Upper lobe of left lung (tissue), 6 donors: ENCODE measurements around the gene BCL7A. TPM values are rescaled to one million over a fixed set of nuclear protein-coding genes. Genes with fewer than 3 reads are reported as not detected.

Experiments
- ATAC-seq, 2 donors: fragments of 200-7000 bp; cut with Tn5 transposase; one replicate each; pipeline ENCODE4 v1.9.1; 2022; ENCODE audit warnings: mild to moderate bottlenecking in 2 of 2, moderate library complexity in 2 of 2; ENCODE audit not compliant: low FRiP score in 2 of 2
- DNase-seq, 2 donors: peaks; one replicate each; pipeline ENCODE4 v3.0.0-alpha.2; 2019 to 2020
- H3K27ac ChIP-seq, 4 donors: fragments of 200-600 bp; sonication (generic); one replicate each; pipeline ENCODE4 v1.5.1; 2016 to 2019
- H3K27me3 ChIP-seq, 4 donors: fragments of 200-600 bp; sonication (generic); one replicate each; pipeline ENCODE4 v1.5.1; 2017 to 2019
- H3K36me3 ChIP-seq, 4 donors: fragments of 200-600 bp; sonication (generic); one replicate each; pipeline ENCODE4 v1.5.1; 2016 to 2019
- H3K4me1 ChIP-seq, 4 donors: fragments of 200-600 bp; sonication (generic); one replicate each; pipeline ENCODE4 v1.5.1; 2018 to 2019
- H3K4me3 ChIP-seq, 4 donors: fragments of 200-600 bp; sonication (generic); one replicate each; pipeline ENCODE4 v1.5.1; 2017 to 2019; ENCODE audit warnings: mild to moderate bottlenecking in 2 of 4, moderate library complexity in 1 of 4
- H3K9me3 ChIP-seq, 4 donors: fragments of 200-600 bp; sonication (generic); one replicate each; pipeline ENCODE4 v1.5.1; 2018 to 2019
- CTCF ChIP-seq, 6 experiments: fragments of 450-650 bp in 4 of 6; fragments of 200-600 bp in 2 of 6; sonication (generic) in 2 of 6; IDR thresholded peaks; one replicate each; pipeline ENCODE4 v1.5.1; 2016 to 2019; ENCODE audit warnings: antibody characterized with exemption in 6 of 6
- EP300 ChIP-seq, 4 donors: sonication (generic); formaldehyde crosslinking; IDR thresholded peaks; one replicate each; pipeline ENCODE4 v1.5.1; 2017; ENCODE audit warnings: antibody characterized with exemption in 4 of 4, control low read depth in 2 of 4
- POLR2A ChIP-seq, 4 donors: fragments of 450-650 bp; IDR thresholded peaks; one replicate each; pipeline ENCODE4 v1.5.1; 2016 to 2017; ENCODE audit warnings: antibody characterized with exemption in 4 of 4, mild to moderate bottlenecking in 2 of 4
- POLR2AphosphoS5 ChIP-seq, 2 donors: sonication (generic); formaldehyde crosslinking; IDR thresholded peaks; one replicate each; pipeline ENCODE4 v1.5.1; 2017; ENCODE audit warnings: antibody characterized with exemption in 2 of 2
- WGBS, 2 donors: methylation state at CpG; one replicate each; pipeline ENCODE4 v1.1.5; 2017 to 2018; 5-methylcytosine and 5-hydroxymethylcytosine counted together
- total RNA-seq, 6 donors: library from RNA; depleted of rRNA in 4 of 6; stranded (reverse); fragments of >200 nt in 4 of 6; gene quantifications; one replicate each; pipeline versions ENCODE4 v1.1.0 to v1.2.1, GENCODE V29; 2016 to 2021
- donor health status: DM: no; HTN: no; CAD: no; lungs with moderate emphysema.
- donor health status: DM: no; HTN: yes; CAD: no; lungs with severe emphysema.

The BCL7A gene
- total RNA-seq, 6 donors from 2014 or later, result 4.9 to 14.6 (median 12.7) TPM

DNA sequence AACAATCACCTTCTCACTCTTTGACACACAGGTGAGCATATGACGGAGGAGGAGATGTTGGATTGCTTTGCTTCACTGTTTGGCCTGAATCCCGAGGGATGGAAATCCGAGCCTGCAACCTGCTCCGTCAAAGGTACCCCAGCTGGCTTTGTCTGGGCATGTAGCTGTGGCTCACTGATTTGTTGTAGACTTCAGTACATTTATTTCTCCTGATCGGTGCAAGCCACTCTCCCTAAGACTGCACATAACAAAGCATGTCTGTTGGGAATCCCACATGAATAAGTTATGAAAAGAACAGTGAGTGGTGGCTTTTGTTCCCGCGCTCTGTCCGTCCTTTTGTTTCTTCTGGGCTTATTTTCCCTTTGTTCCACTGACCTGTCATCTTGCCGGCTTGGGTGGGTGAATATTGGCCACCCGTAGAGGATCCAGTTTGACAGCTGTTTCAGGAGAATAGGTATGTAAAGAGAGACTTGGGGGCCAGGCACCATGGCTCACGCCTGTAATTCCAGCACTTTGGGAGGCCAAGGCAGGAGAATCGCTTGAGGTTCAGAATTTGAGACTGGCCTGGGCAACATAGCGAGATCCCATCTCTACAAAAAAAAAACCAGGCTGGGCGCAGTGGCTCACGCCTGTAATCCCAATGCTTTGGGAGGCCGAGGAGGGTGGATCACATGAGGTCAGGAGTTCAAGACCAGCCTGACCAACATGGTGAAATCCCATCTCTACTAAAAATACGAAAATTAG lies 20.0 kb upstream of the BCL7A start:
- DNase-seq, result no peak
- no peak overlapping the region for H3K4me3 ChIP-seq
- no peaks in the 10 kb centered on the region for H3K9me3 ChIP-seq
- no peak overlapping the region for H3K27ac ChIP-seq
- 91% methylated on average over 17 of the region's 17 CpGs for WGBS, 2 donors
- H3K4me1 ChIP-seq, result peaks cover 0 to 6% (median 6%) of the 10 kb centered on the region in 4 donors
- TF ChIP-seq CTCF (IDR thresholded peaks at IDR 0.05), result no peak
- TF ChIP-seq POLR2AphosphoS5 (IDR thresholded peaks at IDR 0.05), result no peak
- no peak for TF ChIP-seq EP300 (IDR thresholded peaks at IDR 0.05)
- no peak for TF ChIP-seq POLR2A (IDR thresholded peaks at IDR 0.05)
- ATAC-seq, result no peak
- H3K27me3 ChIP-seq, result no peaks in the 10 kb centered on the region
- no peaks in the 10 kb centered on the region for H3K36me3 ChIP-seq

DNA sequence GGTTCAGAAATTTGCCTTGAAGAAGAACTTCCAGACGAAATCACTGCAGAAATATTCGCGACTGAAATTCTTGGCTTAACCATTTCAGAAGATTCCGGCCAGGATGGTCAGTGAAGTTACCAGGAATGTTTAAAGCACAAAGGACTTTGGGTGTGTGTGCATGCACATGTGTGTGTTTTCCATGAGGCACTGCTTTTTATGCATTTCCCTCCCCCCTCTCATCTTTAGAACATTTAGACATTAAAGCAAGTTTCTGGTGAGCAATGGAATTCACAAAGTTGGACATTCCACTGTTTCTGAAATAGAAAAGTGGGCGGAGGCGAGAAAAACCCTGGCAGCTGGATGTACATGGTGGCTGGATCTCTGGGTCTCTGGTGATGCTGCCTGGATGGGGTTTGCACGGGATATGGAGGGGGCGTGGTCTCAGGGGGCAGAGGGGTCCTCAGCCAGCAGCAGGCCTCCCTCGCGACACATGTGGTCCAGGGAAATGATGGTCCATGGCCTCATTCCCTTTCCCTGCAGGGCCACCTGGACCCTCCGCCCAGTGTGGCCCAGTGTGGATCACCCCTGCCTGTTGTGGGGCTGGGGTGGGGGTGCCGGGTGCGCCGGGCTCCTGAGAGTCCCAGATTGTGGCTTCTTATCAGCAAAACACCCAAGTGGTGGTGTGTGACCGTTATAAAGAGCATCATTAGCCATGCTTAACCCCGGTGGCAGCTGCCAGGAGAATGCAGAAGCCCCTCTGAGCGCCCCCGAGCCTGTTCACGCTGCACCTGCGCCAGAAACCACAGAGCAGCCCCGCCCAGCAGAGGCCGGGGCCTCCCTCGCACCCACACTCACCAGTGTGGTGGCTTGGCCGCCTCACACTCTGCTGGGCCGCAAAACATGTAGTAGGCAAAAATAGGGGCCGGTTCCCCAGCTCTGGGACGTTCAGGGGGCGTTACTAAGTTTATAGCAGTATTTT lies 17.8 kb upstream of the BCL7A start:
- no peak overlapping the region for H3K4me3 ChIP-seq
- peak in 1 of 2 donors; percentile 67 for DNase-seq
- no peaks in the 10 kb centered on the region for H3K9me3 ChIP-seq
- TF ChIP-seq POLR2AphosphoS5 (IDR thresholded peaks at IDR 0.05) (no peak), CTCF (IDR thresholded peaks at IDR 0.05) (no peak), EP300 (IDR thresholded peaks at IDR 0.05) (no peak), POLR2A (IDR thresholded peaks at IDR 0.05) (no peak)
- H3K27me3 ChIP-seq, result no peaks in the 10 kb centered on the region
- H3K27ac ChIP-seq, result peak overlapping the region; percentile 24 to 78 (median 66)
- 69% methylated on average over 20 to 28 of the region's 28 CpGs for WGBS, 2 donors
- ATAC-seq, result peak; percentile 38 to 52
- H3K36me3 ChIP-seq, result no peaks in the 10 kb centered on the region
- peaks cover 0 to 6% (median 6%) of the 10 kb centered on the region in 4 donors for H3K4me1 ChIP-seq

GRCh38 chr12:122004633-122005071 lies 17.0 kb upstream of the BCL7A start:
- Histone ChIP-seq H3K36me3 (no peaks in the 10 kb centered on the region), H3K9me3 (no peaks in the 10 kb centered on the region), H3K27me3 (no peaks in the 10 kb centered on the region), H3K4me1 (peaks cover 0 to 6% (median 6%) of the 10 kb centered on the region in 4 donors), H3K27ac (peak overlapping the region in 2 of 4 donors; percentile 67 to 78), H3K4me3 (no peak overlapping the region)
- TF ChIP-seq CTCF (IDR thresholded peaks at IDR 0.05), result no peak
- no peak for TF ChIP-seq EP300 (IDR thresholded peaks at IDR 0.05)
- TF ChIP-seq POLR2A (IDR thresholded peaks at IDR 0.05), result no peak
- peak in 1 of 2 donors; percentile 56 for TF ChIP-seq POLR2AphosphoS5 (IDR thresholded peaks at IDR 0.05)
- DNase-seq (no peak), ATAC-seq (peak in 1 of 2 donors; percentile 42)
- 65 to 66% methylated on average over 12 of the region's 12 CpGs for WGBS, 2 donors

DNA sequence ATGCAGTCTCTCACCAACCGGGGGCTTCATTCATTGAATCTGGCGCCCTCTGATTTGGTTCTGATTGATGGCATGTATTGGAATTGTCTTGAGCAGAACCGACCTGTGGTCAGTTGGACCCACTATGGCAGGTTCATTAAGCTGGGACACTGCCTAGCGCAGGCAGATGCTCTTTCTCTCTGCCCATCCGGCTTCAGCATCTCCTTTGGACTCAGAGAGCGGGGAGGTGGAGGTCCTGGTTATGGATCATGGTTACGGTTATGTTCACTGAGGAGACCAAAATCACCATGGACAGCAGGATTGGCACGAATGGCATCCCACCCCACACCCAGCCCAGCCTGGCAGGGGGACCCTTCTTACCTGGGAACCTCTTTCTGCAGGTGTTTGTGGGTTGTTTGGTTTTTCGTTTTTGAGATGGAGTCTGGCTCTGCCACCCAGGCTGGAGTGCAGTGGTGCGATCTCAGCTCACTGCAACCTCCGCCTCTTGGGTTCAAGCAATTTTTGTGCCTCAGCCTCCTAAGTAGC lies 16.4 kb upstream of the BCL7A start:
- DNase-seq, result no peak
- Histone ChIP-seq H3K36me3 (no peaks in the 10 kb centered on the region), H3K27me3 (no peaks in the 10 kb centered on the region), H3K4me3 (no peak overlapping the region), H3K4me1 (peaks cover 0 to 6% (median 6%) of the 10 kb centered on the region in 4 donors), H3K9me3 (no peaks in the 10 kb centered on the region), H3K27ac (peak overlapping the region in 2 of 4 donors; percentile 60 to 67)
- TF ChIP-seq POLR2AphosphoS5 (IDR thresholded peaks at IDR 0.05) (no peak), EP300 (IDR thresholded peaks at IDR 0.05) (no peak), CTCF (IDR thresholded peaks at IDR 0.05) (no peak), POLR2A (IDR thresholded peaks at IDR 0.05) (no peak)
- 89% methylated on average over 11 of the region's 11 CpGs for WGBS, 2 donors
- no peak for ATAC-seq
